Muscle layer of duodenum (tissue), 2 donors: ENCODE data around the gene DAPL1.

Experiments
- H3K27ac ChIP-seq: one replicate; pipeline ENCODE4 v1.7.0; 2013; ENCODE audit warnings: mild to moderate bottlenecking, low read length
- H3K27me3 ChIP-seq: one replicate; pipeline ENCODE4 v1.7.0; 2013; ENCODE audit warnings: low read depth, mild to moderate bottlenecking, control low read depth, low read length
- H3K36me3 ChIP-seq, 2 donors: one replicate each; pipeline ENCODE4 v1.7.0; 2013; ENCODE audit warnings: low read length in 2 of 2, control low read depth in 1 of 2, mild to moderate bottlenecking in 1 of 2; ENCODE audit not compliant: insufficient read depth in 2 of 2, control insufficient read depth in 1 of 2
- H3K4me1 ChIP-seq, 2 donors: one replicate each; pipeline ENCODE4 v1.7.0; 2013; ENCODE audit warnings: low read length in 2 of 2, mild to moderate bottlenecking in 2 of 2, control low read depth in 1 of 2, moderate library complexity in 1 of 2; ENCODE audit not compliant: insufficient read depth in 2 of 2, control insufficient read depth in 1 of 2
- H3K4me3 ChIP-seq, 2 donors: one replicate each; pipeline ENCODE4 v1.7.0; 2013; ENCODE audit warnings: low read length in 2 of 2, low read depth in 1 of 2, mild to moderate bottlenecking in 1 of 2
- H3K9me3 ChIP-seq, 2 donors: one replicate each; pipeline ENCODE4 v1.7.0; 2013; ENCODE audit warnings: low read length in 2 of 2, control low read depth in 1 of 2, mild to moderate bottlenecking in 1 of 2; ENCODE audit not compliant: control insufficient read depth in 1 of 2
- donor health status: healthy.

The DAPL1 gene

GRCh38 chr2:158760887-158761286, 34.2 kb upstream of the DAPL1 start:
- H3K27ac ChIP-seq = no peak overlapping the region
- H3K27me3 ChIP-seq = no peaks in the 10 kb centered on the region
- no peaks in the 10 kb centered on the region for H3K4me1 ChIP-seq
- H3K36me3 ChIP-seq = no peaks in the 10 kb centered on the region
- no peaks in the 10 kb centered on the region for H3K9me3 ChIP-seq
- no peak overlapping the region for H3K4me3 ChIP-seq

- no peaks in the 10 kb centered on the region for H3K4me1 ChIP-seq
- H3K36me3 ChIP-seq = no peaks in the 10 kb centered on the region
- H3K27ac ChIP-seq = no peak overlapping the region
- H3K9me3 ChIP-seq = no peaks in the 10 kb centered on the region
- H3K4me3 ChIP-seq = no peak overlapping the region
- no peaks in the 10 kb centered on the region for H3K27me3 ChIP-seq
Measured at GRCh38 chr2:158761621-158762020, 33.5 kb upstream of the DAPL1 start.

DNA sequence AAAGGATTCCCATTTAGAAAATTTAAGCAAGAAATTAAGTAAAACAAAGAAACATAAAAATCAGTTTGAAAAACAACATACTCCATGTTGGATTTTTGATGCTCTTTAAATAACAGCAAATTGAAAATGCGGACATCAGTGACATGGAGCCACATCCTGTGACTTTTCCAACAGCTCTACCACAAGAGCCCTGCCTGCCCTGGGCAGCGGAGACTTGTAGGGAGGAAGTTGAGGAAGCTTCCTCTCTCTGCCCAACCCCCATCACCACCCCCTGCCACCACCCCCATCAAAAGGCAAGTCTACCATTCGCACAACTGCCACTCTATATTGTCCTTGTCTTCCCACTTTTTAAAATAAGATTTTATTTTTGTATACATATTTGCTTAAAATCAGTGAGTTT, 32.8 kb upstream of the DAPL1 start:
- peaks cover 0 to 3% of the 10 kb centered on the region in 2 donors for H3K9me3 ChIP-seq
- H3K27ac ChIP-seq = no peak overlapping the region
- H3K36me3 ChIP-seq = no peaks in the 10 kb centered on the region
- H3K27me3 ChIP-seq = no peaks in the 10 kb centered on the region
- H3K4me1 ChIP-seq = no peaks in the 10 kb centered on the region
- no peak overlapping the region for H3K4me3 ChIP-seq

DNA sequence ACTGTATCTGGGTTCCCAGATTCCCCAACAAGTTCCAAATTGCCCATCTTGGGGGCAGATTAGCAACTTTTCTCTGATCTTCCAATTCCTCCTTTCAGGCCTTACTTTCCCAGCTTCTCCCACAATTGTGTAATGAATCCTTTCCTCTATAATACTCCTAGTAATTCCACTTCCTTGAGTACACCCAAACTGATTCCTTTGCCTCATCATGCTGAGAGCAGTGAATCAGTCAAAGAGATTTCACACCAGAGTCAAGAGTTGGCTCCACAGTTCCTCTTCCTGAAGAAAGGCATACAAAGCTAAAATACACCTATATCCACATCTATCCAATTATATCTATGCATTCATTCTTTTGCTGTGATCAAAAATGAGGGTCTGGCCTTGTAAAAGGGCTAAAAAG, 28.6 kb upstream of the DAPL1 start:
- no peak overlapping the region for H3K4me3 ChIP-seq
- no peaks in the 10 kb centered on the region for H3K27me3 ChIP-seq
- no peak overlapping the region for H3K27ac ChIP-seq
- no peaks in the 10 kb centered on the region for H3K4me1 ChIP-seq
- H3K36me3 ChIP-seq = no peaks in the 10 kb centered on the region
- peaks cover 6 to 9% of the 10 kb centered on the region in 2 donors for H3K9me3 ChIP-seq

GRCh38 chr2:158772306-158773078, 22.6 kb upstream of the DAPL1 start:
- no peaks in the 10 kb centered on the region for H3K27me3 ChIP-seq
- peaks cover 5 to 6% of the 10 kb centered on the region in 2 donors for H3K9me3 ChIP-seq
- no peak overlapping the region for H3K27ac ChIP-seq
- H3K4me3 ChIP-seq = no peak overlapping the region
- no peaks in the 10 kb centered on the region for H3K36me3 ChIP-seq
- H3K4me1 ChIP-seq = no peaks in the 10 kb centered on the region

GRCh38 chr2:158773121-158773520, 22.0 kb upstream of the DAPL1 start:
- Histone ChIP-seq H3K9me3 (no peaks in the 10 kb centered on the region), H3K4me1 (no peaks in the 10 kb centered on the region), H3K4me3 (no peak overlapping the region), H3K27me3 (no peaks in the 10 kb centered on the region), H3K27ac (no peak overlapping the region), H3K36me3 (no peaks in the 10 kb centered on the region)

- Histone ChIP-seq H3K4me1 (no peaks in the 10 kb centered on the region), H3K9me3 (no peaks in the 10 kb centered on the region), H3K36me3 (no peaks in the 10 kb centered on the region), H3K27me3 (no peaks in the 10 kb centered on the region), H3K4me3 (no peak overlapping the region), H3K27ac (no peak overlapping the region)
Measured at GRCh38 chr2:158774681-158775080, 20.4 kb upstream of the DAPL1 start.

DNA sequence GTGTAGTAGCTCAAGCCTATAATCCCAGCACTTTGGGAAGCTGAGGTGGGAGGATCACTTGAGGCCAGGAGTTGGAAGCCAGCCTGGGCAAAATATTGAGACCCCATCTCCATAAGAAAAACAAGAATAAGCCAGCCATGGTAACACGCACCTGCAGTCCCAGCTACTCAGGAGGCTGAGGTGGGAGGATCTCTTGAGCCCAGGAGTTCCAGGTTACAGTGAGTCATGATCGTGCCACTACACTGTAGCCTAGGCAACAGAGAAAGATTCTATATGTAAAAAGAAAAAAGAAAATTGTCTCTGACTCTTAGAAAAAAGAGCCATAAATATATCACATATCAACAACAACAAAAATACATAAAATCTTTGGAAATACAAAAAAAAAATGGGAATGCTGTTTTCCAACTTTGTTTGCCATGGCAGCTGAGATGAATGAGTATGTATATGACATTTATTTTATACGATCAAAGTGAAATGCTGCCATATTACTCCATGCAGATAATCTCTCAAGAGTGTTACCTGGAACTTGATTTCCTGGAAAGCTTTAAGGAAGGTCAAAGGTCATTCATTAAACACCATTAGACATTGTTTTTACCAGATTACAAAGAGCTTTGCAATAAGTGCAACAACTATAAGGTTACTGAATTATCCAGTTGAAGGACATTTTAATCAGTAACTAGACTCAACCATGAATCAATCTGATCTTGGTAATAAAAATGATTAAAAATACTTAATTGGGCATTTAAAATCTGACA, 19.7 kb upstream of the DAPL1 start:
- Histone ChIP-seq H3K4me1 (no peaks in the 10 kb centered on the region), H3K36me3 (no peaks in the 10 kb centered on the region), H3K9me3 (no peaks in the 10 kb centered on the region), H3K27me3 (no peaks in the 10 kb centered on the region), H3K4me3 (no peak overlapping the region), H3K27ac (no peak overlapping the region)

DNA sequence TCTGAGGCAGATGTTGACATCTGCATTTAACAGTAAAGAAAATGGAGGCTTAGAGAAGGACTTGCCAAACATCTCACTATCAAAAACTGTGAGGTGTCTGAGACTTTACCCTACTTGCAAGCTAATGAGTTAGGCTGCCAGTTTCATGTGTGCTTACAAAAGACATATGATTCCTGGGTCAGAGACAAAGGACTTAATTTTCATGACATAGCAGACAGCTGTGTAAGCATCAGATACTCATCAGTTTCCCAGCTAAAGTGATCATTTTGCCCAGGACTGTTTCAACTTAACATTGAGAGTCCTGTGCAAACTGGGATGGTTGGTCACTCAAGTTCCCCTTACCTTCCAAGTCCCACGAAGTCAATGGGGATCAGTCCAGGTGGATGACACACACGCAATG, 18.9 kb upstream of the DAPL1 start:
- no peaks in the 10 kb centered on the region for H3K4me1 ChIP-seq
- H3K4me3 ChIP-seq = no peak overlapping the region

GRCh38 chr2:158777077-158777476, 18.0 kb upstream of the DAPL1 start:
- no peaks in the 10 kb centered on the region for H3K9me3 ChIP-seq

More for the DNA sequence above, 18.9 kb upstream of the DAPL1 start:
- H3K9me3 ChIP-seq = no peaks in the 10 kb centered on the region
- no peaks in the 10 kb centered on the region for H3K27me3 ChIP-seq
- H3K36me3 ChIP-seq = no peaks in the 10 kb centered on the region
- H3K27ac ChIP-seq = no peak overlapping the region

DNA sequence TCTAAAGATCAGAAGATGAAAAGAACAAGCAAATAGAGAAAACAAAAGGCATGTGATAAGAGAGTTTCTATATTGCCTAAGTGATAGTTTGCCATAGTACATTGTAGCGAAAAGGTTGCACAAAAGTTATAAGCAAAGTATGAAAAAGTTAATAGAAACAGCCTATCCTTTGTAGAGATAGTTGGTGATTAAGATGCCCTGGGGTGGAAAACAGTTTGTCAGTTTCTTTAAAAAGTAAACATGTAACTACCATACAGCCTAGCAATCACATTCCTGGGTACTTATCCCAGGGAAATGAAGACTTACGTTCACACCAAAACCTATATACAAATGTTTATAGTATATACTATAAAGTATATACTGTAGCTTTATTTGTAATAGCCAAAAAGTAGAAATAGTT, 16.9 kb upstream of the DAPL1 start:
- Histone ChIP-seq H3K27me3 (no peaks in the 10 kb centered on the region), H3K36me3 (no peaks in the 10 kb centered on the region), H3K27ac (no peak overlapping the region), H3K4me1 (no peaks in the 10 kb centered on the region), H3K9me3 (no peaks in the 10 kb centered on the region), H3K4me3 (no peak overlapping the region)

More at GRCh38 chr2:158777077-158777476, 18.0 kb upstream of the DAPL1 start:
- no peak overlapping the region for H3K4me3 ChIP-seq
- no peaks in the 10 kb centered on the region for H3K4me1 ChIP-seq
- no peaks in the 10 kb centered on the region for H3K27me3 ChIP-seq
- H3K36me3 ChIP-seq = no peaks in the 10 kb centered on the region
- no peak overlapping the region for H3K27ac ChIP-seq
